Smooth muscle cell (in vitro differentiated cells): ENCODE results near the gene BCL6B. TPM values are rescaled to one million over a fixed set of nuclear protein-coding genes. Genes with fewer than 3 reads are reported as not detected.

ENCODE experiments used
- DNase-seq: peaks from one replicate; lab custom pipeline; 2025; ENCODE audit not compliant: unreplicated experiment; lab: John Stamatoyannopoulos, UW
- H2AFZ ChIP-seq: fragments of 200-600 bp; sonication (generic); 2 replicates; pipeline ENCODE4 v1.6.0; 2016; ENCODE audit warnings: antibody characterized with exemption, low read depth, mild to moderate bottlenecking
- H3F3A ChIP-seq: fragments of 200-600 bp; sonication (generic); 2 replicates; pipeline ENCODE4 v1.6.0; 2017; ENCODE audit warnings: antibody characterized with exemption, low read depth
- H3K27ac ChIP-seq: fragments of 200-600 bp; sonication (generic); 2 replicates; pipeline ENCODE4 v1.5.1; 2016; ENCODE audit warnings: low read depth, mild to moderate bottlenecking
- H3K27me3 ChIP-seq: fragments of 200-600 bp; sonication (generic); 2 replicates; pipeline ENCODE4 v1.6.1; 2016; ENCODE audit warnings: low read depth, mild to moderate bottlenecking
- H3K36me3 ChIP-seq: fragments of 200-600 bp; sonication (generic); 2 replicates; pipeline ENCODE4 v1.5.1; 2016; ENCODE audit warnings: low read depth
- H3K4me1 ChIP-seq: fragments of 200-600 bp; sonication (generic); 2 replicates; pipeline ENCODE4 v1.5.1; 2016; ENCODE audit warnings: low read depth
- H3K4me2 ChIP-seq: fragments of 200-600 bp; sonication (generic); 2 replicates; pipeline ENCODE4 v1.6.0; 2016; ENCODE audit warnings: mild to moderate bottlenecking
- H3K4me3 ChIP-seq: fragments of 200-600 bp; sonication (generic); 2 replicates; pipeline ENCODE4 v1.5.1; 2016; ENCODE audit warnings: mild to moderate bottlenecking
- H3K79me2 ChIP-seq: fragments of 200-600 bp; sonication (generic); 2 replicates; pipeline ENCODE4 v1.6.0; 2016; ENCODE audit warnings: low read depth, mild to moderate bottlenecking
- H3K9ac ChIP-seq: fragments of 200-600 bp; sonication (generic); 2 replicates; pipeline ENCODE4 v1.6.0; 2016; ENCODE audit warnings: low read depth
- H3K9me3 ChIP-seq: fragments of 200-600 bp; sonication (generic); replicated peaks from 2 replicates; pipeline ENCODE4 v1.5.1; 2016; ENCODE audit warnings: low read depth
- H4K20me1 ChIP-seq: fragments of 200-600 bp; sonication (generic); 2 replicates; pipeline ENCODE4 v1.6.0; 2016; ENCODE audit warnings: low read depth
- CTCF ChIP-seq: fragments of 200-600 bp; sonication (generic); IDR thresholded peaks from 2 replicates; pipeline ENCODE4 v1.5.1; 2017; ENCODE audit warnings: borderline replicate concordance, mild to moderate bottlenecking, antibody characterized with exemption; ENCODE audit not compliant: insufficient read depth, poor library complexity, severe bottlenecking
- WGBS: methylation state at CpG from one replicate; pipeline ENCODE4 v1.1.7; 2016; ENCODE audit warnings: low lambda C conversion rate; 5-methylcytosine and 5-hydroxymethylcytosine counted together
- polyA plus RNA-seq: library from polyadenylated mRNA; unstranded; fragments of >200 nt; fragmentation: Nextera tagmentation; extraction: Ambion mirVana; gene quantifications from 2 replicates; pipeline ENCODE4 v1.2.1, GENCODE V29; 2016
- total RNA-seq: library from RNA; depleted of rRNA; stranded (reverse); fragments of >200 nt; gene quantifications from 2 replicates; pipeline ENCODE4 v1.2.3, GENCODE V29; 2014

The BCL6B gene
- total and polyA plus RNA-seq, 2 experiments from 2014 or later: not detected

DNA sequence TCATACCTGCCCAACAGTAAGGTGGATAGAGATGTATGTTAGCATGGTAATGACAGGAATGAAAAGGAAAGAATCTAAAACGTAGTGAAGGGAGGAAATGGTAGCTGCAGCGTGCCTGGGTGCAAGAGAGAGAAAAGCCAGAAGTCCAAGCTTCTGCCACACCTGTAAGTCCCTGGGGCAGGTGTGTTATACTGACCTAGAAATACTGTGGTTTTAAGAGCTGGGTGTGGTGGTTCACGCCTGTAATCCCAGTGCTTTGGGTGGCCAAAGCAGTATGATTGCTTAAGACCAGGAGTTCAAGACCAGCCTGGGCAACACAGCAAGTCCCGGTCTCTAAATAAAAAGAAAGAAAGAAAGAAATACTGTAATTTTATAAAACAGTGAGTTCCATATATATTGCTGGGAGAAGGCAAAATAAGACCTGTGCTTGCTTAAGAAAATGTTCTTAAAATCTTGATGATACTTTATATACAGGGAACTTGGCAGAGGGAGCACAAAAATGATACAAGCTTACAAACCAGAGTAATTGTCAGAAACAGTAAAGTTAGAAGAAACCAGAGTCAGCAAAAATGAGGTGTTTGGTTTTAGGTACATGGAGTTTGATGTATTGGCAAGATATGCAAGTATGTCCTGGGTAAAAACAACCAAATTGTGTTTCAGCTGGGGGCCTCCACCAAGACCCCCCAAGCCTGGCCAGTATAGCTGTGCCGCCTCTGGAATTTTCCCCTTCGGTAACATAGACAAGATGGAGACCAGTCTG lies 20.4 kb upstream of the BCL6B start:
- H3K4me3 ChIP-seq: no peak overlapping the region
- DNase-seq: no peak
- no peak overlapping the region for H3K4me2 ChIP-seq
- no peaks in the 10 kb centered on the region for H3K9me3 ChIP-seq
- peaks cover 44% of the 10 kb centered on the region for H4K20me1 ChIP-seq
- H2AFZ ChIP-seq: no peak overlapping the region
- no peaks in the 10 kb centered on the region for H3K36me3 ChIP-seq
- no peaks in the 10 kb centered on the region for H3K4me1 ChIP-seq
- peaks cover 3% of the 10 kb centered on the region for H3F3A ChIP-seq
- H3K9ac ChIP-seq: no peak overlapping the region
- 94% methylated on average over 6 of the region's 6 CpGs for WGBS
- H3K27me3 ChIP-seq: no peaks in the 10 kb centered on the region
- TF ChIP-seq CTCF: no peak
- no peak overlapping the region for H3K27ac ChIP-seq
- H3K79me2 ChIP-seq: no peaks in the 10 kb centered on the region

GRCh38 chr17:7003745-7004144 lies 19.1 kb upstream of the BCL6B start:
- no peaks in the 10 kb centered on the region for H3K36me3 ChIP-seq
- H3F3A ChIP-seq: peaks cover 3% of the 10 kb centered on the region
- TF ChIP-seq CTCF: no peak
- H3K4me1 ChIP-seq: no peaks in the 10 kb centered on the region
- no peaks in the 10 kb centered on the region for H3K27me3 ChIP-seq
- H3K27ac ChIP-seq: no peak overlapping the region
- no peaks in the 10 kb centered on the region for H3K9me3 ChIP-seq
- no peak overlapping the region for H3K9ac ChIP-seq
- peaks cover 56% of the 10 kb centered on the region for H4K20me1 ChIP-seq
- no peak for DNase-seq
- no peak overlapping the region for H2AFZ ChIP-seq
- H3K4me2 ChIP-seq: no peak overlapping the region
- H3K79me2 ChIP-seq: peaks cover 10% of the 10 kb centered on the region
- H3K4me3 ChIP-seq: no peak overlapping the region
- WGBS: 100% methylated on average over 2 of the region's 2 CpGs

DNA sequence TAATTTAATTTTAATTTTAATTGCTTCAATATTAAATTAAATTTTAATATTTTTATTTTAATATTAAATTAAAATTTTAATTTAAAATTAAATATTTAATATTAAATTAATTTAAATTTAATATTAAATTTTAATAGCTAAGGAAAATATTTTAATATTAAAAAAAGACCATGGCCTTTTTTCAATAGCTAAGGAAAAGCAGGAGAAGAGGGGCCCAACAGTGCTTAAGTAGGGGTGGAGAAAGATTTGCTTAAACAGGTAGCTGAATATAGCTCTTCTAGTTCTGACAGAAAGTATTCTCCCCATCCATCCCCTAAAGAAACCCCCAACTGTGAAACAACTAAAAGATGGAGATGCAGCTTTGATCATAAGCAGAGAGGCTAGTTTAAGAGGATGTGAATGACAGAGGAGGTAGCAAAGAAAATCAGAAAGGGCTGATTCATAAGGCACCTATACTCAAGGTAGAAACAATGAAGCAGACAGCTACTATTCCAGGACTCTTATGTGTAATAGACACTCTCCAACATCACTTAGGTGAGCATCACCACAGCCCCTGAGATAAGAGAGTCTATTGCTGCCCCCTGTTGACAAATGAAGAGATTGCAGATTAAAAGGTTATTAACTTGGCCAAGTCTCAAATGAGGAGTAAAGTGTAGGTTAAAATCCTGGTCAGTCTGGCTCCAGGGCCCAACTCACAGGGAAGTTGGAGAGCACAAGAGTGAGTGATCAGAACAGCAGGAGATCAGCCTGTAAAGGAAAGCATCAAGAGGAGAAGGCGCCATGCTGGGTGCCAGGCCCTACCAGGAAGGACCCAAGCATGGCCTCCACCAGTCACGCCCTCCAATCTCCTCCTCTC lies 18.2 kb upstream of the BCL6B start:
- Histone ChIP-seq H2AFZ (no peak overlapping the region), H3K27me3 (no peaks in the 10 kb centered on the region), H3K4me1 (no peaks in the 10 kb centered on the region), H3K27ac (no peak overlapping the region), H3K9me3 (no peaks in the 10 kb centered on the region), H3K79me2 (peaks cover 15% of the 10 kb centered on the region), H3K4me3 (no peak overlapping the region), H3K4me2 (no peak overlapping the region), H4K20me1 (peaks cover 55% of the 10 kb centered on the region), H3F3A (peaks cover 3% of the 10 kb centered on the region), H3K9ac (no peak overlapping the region), H3K36me3 (no peaks in the 10 kb centered on the region)
- WGBS: 100% methylated on average over 2 of the region's 2 CpGs
- DNase-seq: no peak
- TF ChIP-seq CTCF: peak; percentile 64
